Left renal cortex interstitium (tissue), 4 donors: ENCODE data around the gene SEC24B. TPM values are rescaled to one million over a fixed set of nuclear protein-coding genes. Genes with fewer than 3 reads are reported as not detected.
"Not testable (repeated sequence)": the region's sequence is repeated elsewhere in the genome, so short reads cannot be mapped to it uniquely, and the experiment has no call there.

Experiments used
- DNase-seq, 4 donors: peaks; one replicate each; pipeline ENCODE4 v3.0.0-alpha.2; 2013; ENCODE audit warnings: low read depth in 4 of 4, low spot score in 2 of 4, missing footprints in 1 of 4
- polyA plus RNA-seq, 4 donors: library from polyadenylated mRNA; unstranded; fragments of 120-200 nt; gene quantifications; one replicate each; pipeline ENCODE4 v1.2.1, GENCODE V29; 2013; ENCODE audit not compliant: insufficient read length in 4 of 4

SEC24B gene
- polyA plus RNA-seq, 4 donors, result 37.6 to 44.2 (median 40.9) TPM

DNA sequence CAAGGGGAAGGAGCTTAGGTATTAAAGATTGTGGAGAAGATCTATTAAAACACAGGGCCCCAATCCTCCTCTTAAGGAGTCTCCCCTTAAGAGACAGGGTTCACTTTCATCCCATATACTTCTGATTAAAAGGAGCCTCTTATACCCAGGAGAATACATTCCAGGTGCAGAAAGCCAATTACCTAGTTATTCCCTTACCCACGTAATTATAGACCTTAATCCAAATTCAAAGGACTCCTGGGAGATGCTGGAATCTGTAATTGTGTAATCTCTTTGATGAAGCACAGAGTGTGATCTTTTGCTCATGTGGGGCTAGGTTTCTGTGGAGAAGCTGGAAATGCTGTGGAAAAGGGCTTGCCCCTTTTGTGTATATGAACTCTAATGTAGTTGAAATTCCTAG lies 1.4 kb upstream of the SEC24B start:
- no peak for DNase-seq

GRCh38 chr4:109432696-109433095 lies 919 bp upstream of the SEC24B start:
- peak in 3 of 4 donors; percentile 26 to 48 (median 34) for DNase-seq

- DNase-seq, result peak in 3 of 4 donors; percentile 31 to 64 (median 50)
These were observed 674 bp downstream of the SEC24B start for GRCh38 chr4:109434007-109434971.

DNA sequence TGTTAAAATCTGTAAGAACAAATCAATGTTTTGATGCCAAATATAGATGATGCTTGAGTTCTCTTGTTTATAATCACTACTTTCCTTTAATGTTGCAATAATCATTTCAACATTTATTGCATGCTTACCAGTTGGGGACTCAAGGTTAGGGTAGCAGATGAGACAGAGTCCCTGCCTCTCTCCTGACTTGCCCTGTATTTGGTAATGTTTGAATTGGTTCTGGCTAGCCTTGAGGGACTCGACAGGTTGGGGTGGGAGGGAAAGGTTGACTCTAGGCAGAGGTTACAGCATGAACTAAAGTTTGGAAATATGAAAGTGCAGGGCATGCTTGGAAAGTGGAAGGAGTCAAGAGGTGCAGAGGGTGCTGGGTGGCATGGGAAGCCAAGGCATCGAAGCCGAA lies 2.0 kb downstream of the SEC24B start:
- no peak for DNase-seq

DNA sequence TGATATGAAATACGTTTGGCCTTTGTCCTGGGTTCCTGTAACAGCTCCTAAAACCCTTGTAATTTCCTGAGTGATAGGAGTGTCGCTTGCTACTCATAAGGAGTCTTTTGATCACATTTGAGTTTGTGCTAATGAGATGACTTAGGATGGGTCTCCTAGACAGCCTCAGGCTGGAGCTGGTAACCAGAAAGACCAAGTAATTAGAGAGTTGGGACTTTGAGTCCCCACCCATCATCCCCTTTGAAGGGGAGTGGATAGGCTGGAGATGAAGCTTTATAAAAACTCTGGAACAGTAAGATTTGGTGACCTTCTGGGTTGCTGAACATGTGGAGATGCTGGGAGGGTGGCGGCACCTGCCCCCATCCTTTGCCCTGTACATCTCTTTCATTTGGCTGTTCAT lies 2.9 kb downstream of the SEC24B start:
- DNase-seq, result no peak

- no peak for DNase-seq
These were observed 7.3 kb downstream of the SEC24B start for GRCh38 chr4:109440948-109441347.

DNA sequence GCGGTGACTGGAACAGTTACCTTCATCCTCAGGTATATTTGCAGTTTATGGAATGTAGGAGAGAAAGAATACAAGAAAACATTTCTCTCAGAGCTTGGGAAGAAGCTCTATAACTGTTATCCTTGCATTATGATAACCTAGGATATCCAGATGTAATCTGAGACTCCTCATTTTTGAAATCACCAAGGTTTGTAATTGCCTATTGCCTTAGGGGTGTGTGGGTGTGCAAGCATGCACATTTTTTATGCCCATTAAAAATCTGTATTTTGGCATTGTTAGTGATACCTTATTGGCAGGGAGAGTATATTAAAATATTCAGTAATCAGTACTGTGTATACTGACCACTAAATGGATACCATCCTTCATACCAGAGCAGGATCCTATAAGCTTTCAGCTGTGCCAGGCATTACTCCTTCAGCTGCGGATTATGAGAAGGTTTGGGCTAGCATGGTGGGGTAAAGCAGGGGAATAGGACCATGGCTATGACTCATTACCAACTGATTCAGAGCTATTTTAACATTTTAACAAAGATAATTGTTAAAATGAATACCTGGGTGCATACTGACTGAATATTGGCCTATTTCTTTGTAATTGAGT lies 8.3 kb downstream of the SEC24B start:
- DNase-seq, result no peak

- no peak for DNase-seq
These were observed 10.7 kb downstream of the SEC24B start for GRCh38 chr4:109444182-109444844.

DNA sequence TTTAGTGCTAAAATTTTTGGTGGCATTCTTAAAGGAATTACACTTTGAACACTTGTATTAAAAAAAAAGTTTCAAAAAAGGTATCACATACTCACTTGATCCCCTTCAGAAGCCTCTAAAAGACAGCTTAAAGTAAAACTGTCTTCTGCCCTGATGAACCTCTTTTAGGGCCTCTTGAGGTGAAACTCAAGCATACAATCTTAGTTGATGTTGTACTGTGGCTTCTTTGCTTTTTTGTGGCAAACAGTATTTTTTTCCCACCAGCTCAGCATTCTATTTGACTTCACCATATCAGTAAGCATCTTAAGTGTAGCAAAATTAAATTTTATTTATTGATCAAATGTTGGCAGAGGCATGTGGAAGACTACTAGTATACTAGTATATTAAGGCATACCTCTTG lies 13.7 kb downstream of the SEC24B start:
- no peak for DNase-seq

- no peak for DNase-seq
These were observed 18.1 kb downstream of the SEC24B start for GRCh38 chr4:109451544-109452273.

DNA sequence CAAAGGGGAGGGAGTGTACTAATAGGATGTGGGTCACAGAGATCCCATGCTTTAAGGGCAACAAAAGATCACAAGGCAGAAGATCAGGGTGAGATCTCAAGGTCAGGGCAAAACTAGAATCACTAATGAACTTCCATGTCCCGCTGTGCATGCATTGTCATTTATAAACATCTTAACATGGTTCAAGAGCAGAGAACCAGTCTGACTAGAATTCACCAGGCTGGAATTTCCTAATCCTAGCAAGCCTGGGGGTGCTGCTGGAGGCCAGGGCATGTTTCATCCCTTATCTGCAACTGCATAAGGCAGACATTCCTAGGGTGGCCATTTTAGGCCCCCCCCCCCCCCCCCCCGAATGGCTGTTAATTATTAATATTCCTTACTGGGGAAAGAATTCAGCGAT lies 19.5 kb downstream of the SEC24B start:
- DNase-seq, result not testable (repeated sequence)

DNA sequence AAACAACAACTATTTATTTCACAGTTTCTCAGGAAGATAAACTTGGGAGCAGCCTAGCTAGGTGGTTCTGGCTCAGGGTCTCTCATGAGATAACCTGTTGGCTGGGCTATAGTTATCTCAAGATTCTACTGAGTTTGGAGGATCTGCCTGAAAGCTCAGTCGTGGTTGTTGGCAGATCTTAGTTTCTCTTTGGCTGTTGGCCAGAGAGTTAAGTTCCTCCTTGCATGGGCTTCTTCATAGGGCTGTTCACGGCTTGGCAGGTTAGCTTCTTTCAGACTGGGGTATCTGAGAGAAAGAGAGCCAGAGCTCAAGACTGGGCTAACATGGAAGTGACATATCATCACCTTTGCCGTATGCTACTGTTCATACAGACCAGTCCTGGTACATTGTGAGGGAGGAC lies 28.7 kb downstream of the SEC24B start:
- no peak for DNase-seq

DNA sequence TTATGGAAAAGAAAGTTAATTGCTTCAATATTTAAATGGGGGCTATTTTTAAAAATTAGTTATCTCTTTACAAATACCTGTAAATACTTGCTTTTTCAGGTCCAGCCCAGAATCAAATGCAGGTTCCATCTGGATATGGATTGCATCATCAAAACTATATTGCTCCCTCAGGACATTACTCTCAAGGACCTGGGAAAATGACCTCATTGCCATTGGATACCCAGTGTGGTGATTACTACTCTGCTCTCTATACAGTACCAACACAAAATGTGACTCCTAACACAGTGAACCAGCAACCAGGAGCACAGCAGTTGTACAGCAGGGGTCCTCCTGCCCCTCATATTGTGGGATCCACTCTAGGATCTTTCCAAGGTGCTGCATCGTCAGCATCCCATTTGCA lies 29.2 kb downstream of the SEC24B start:
- no peak for DNase-seq

GRCh38 chr4:109465069-109465468 lies 31.5 kb downstream of the SEC24B start:
- DNase-seq, result no peak

GRCh38 chr4:109469915-109470314 lies 36.3 kb downstream of the SEC24B start:
- no peak for DNase-seq

- no peak for DNase-seq
These were observed 38.7 kb downstream of the SEC24B start for GRCh38 chr4:109472343-109472761.

GRCh38 chr4:109473824-109474223 lies 40.2 kb downstream of the SEC24B start:
- no peak for DNase-seq

DNA sequence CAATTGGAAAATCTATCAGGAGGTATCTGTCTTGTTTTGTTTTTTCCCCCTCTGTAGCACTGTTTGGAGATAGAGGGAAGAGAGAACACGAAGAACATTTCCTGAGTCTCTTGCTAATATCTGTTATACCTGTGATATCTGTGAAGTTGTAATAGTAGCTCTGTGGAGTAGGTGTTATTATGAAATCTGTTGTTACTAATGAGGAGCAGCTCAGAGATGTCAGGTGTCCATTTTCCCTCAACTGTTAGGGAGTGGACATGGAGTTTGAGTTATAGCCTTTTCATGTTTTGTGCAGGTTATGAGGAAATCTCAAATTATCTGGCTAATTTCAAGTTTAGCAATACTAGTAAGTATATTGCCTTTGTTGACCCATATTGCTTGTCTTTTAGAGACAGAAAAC lies 52.4 kb downstream of the SEC24B start:
- DNase-seq, result no peak

GRCh38 chr4:109494563-109494962 lies 60.9 kb downstream of the SEC24B start:
- DNase-seq, result no peak

GRCh38 chr4:109495514-109495913 lies 61.9 kb downstream of the SEC24B start:
- no peak for DNase-seq

- no peak for DNase-seq
These were observed 63.3 kb downstream of the SEC24B start for GRCh38 chr4:109496875-109497274.
